CD14-positive monocyte (primary cell): ENCODE data around the gene C12orf42. TPM values are rescaled to one million over a fixed set of nuclear protein-coding genes. Genes with fewer than 3 reads are reported as not detected.

Source experiments
- DNase-seq, 3 donors: peaks; one replicate each; pipeline ENCODE4 v3.0.0-alpha.2; 2011 to 2022
- H2AFZ ChIP-seq: 2 replicates; pipeline ENCODE4 v1.6.0; 2012; ENCODE audit warnings: mild to moderate bottlenecking, low read depth, low read length, inconsistent platforms; ENCODE audit not compliant: insufficient read depth, poor library complexity, severe bottlenecking
- H3K27ac ChIP-seq, 2 donors: 1 replicate in 1 of 2; 2 replicates in 1 of 2; pipeline ENCODE4 v1.5.1; 2012 to 2013; ENCODE audit warnings: low read length in 2 of 2, control low read depth in 1 of 2, inconsistent platforms in 1 of 2, low read depth in 1 of 2, mild to moderate bottlenecking in 1 of 2
- H3K27me3 ChIP-seq, 2 donors: one replicate each; pipeline versions ENCODE4 v1.6.0 to v1.6.1; 2011 to 2013; ENCODE audit warnings: low read length in 2 of 2; ENCODE audit not compliant: control insufficient read depth in 2 of 2, insufficient read depth in 2 of 2
- H3K36me3 ChIP-seq, 2 donors: replicated peaks in 1 of 2; 1 replicate in 1 of 2; 2 replicates in 1 of 2; pipeline versions ENCODE4 v1.5.1 to v1.6.1; 2012 to 2013; ENCODE audit warnings: low read length in 2 of 2, control low read depth in 1 of 2, inconsistent platforms in 1 of 2, mild to moderate bottlenecking in 1 of 2; ENCODE audit not compliant: insufficient read depth in 2 of 2, control insufficient read depth in 1 of 2
- H3K4me1 ChIP-seq, 2 donors: 1 replicate in 1 of 2; 2 replicates in 1 of 2; pipeline versions ENCODE4 v1.5.1 to v1.6.1; 2012 to 2013; ENCODE audit warnings: low read length in 2 of 2, control low read depth in 1 of 2, inconsistent platforms in 1 of 2, mild to moderate bottlenecking in 1 of 2, moderate library complexity in 1 of 2; ENCODE audit not compliant: insufficient read depth in 2 of 2, control insufficient read depth in 1 of 2
- H3K4me2 ChIP-seq: replicated peaks from 2 replicates; pipeline ENCODE3; 2012; ENCODE audit warnings: low read length, moderate library complexity, mild to moderate bottlenecking; ENCODE audit not compliant: poor library complexity, severe bottlenecking; ENCODE audit errors: extremely low read depth
- H3K4me3 ChIP-seq, 3 experiments: fragments of 200-600 bp in 1 of 3; sonication (generic) in 1 of 3; replicated peaks in 1 of 3; 1 replicate in 2 of 3; 2 replicates in 1 of 3; pipeline ENCODE4 v1.5.1; 2011 to 2013; ENCODE audit warnings: low read length in 3 of 3, mild to moderate bottlenecking in 3 of 3, control low read depth in 2 of 3, low read depth in 2 of 3, inconsistent platforms in 1 of 3, moderate library complexity in 1 of 3
- H3K79me2 ChIP-seq: 2 replicates; pipeline ENCODE4 v1.6.0; 2012; ENCODE audit warnings: mild to moderate bottlenecking, control low read depth, inconsistent platforms, low read length, moderate library complexity; ENCODE audit not compliant: insufficient read depth
- H3K9ac ChIP-seq: 2 replicates; pipeline ENCODE4 v1.6.0; 2017; ENCODE audit warnings: low read length, mild to moderate bottlenecking; ENCODE audit not compliant: insufficient read depth, poor library complexity, severe bottlenecking
- H3K9me3 ChIP-seq, 2 donors: replicated peaks in 1 of 2; 1 replicate in 1 of 2; 2 replicates in 1 of 2; pipeline versions ENCODE4 v1.5.1 to v1.6.1; 2012 to 2013; ENCODE audit warnings: low read length in 2 of 2, control low read depth in 1 of 2; ENCODE audit not compliant: control insufficient read depth in 1 of 2, insufficient read depth in 1 of 2
- H4K20me1 ChIP-seq: 2 replicates; pipeline ENCODE4 v1.6.0; 2012; ENCODE audit warnings: mild to moderate bottlenecking, low read length, control low read depth, moderate library complexity; ENCODE audit not compliant: insufficient read depth
- H3K27ac Mint-ChIP-seq, 7 donors: one replicate each; pipeline ENCODE4 v1.8.0; 2020; ENCODE audit warnings: mild to moderate bottlenecking in 7 of 7, mixed read lengths in 7 of 7, moderate library complexity in 6 of 7, inconsistent platforms in 2 of 7
- H3K27me3 Mint-ChIP-seq, 3 donors: one replicate each; pipeline ENCODE4 v1.8.0; 2021 to 2022; ENCODE audit warnings: low read depth in 3 of 3, mild to moderate bottlenecking in 3 of 3, mixed read lengths in 3 of 3, moderate library complexity in 3 of 3, inconsistent platforms in 1 of 3
- H3K36me3 Mint-ChIP-seq, 2 donors: one replicate each; pipeline ENCODE4 v1.8.0; 2020; ENCODE audit warnings: mixed read lengths in 2 of 2, inconsistent platforms in 1 of 2, mild to moderate bottlenecking in 1 of 2
- H3K4me1 Mint-ChIP-seq: one replicate; pipeline ENCODE4 v1.8.0; 2020; ENCODE audit warnings: mild to moderate bottlenecking, mixed read lengths
- H3K4me3 Mint-ChIP-seq, 2 donors: one replicate each; pipeline ENCODE4 v1.8.0; 2020; ENCODE audit warnings: mild to moderate bottlenecking in 2 of 2, mixed read lengths in 2 of 2, moderate library complexity in 1 of 2
- H3K9me3 Mint-ChIP-seq, 7 donors: one replicate each; pipeline ENCODE4 v1.8.0; 2020 to 2022; ENCODE audit warnings: mixed read lengths in 7 of 7, mild to moderate bottlenecking in 6 of 7, moderate library complexity in 6 of 7, inconsistent platforms in 2 of 7
- WGBS: methylation state at CpG from one replicate; pipeline ENCODE4 v1.1.5; 2013; ENCODE audit warnings: missing lambda C conversion rate; ENCODE audit not compliant: insufficient coverage; 5-methylcytosine and 5-hydroxymethylcytosine counted together
- intact Hi-C, 2 donors: fragments of 100-400 bp; cut with micrococcal nuclease; formaldehyde crosslinking; loops; one replicate each; pipeline versions ENCODE4 v1.15.0 to v1.15.1; 2023
- polyA plus RNA-seq, 3 donors: library from polyadenylated mRNA; depleted of rRNA in 1 of 3; unstranded in 2 of 3; stranded (reverse) in 1 of 3; fragments of 300-500 nt in 2 of 3; fragments of >200 nt in 1 of 3; fragmentation: Illumina TruSeq in 2 of 3; gene quantifications; 1 replicate in 2 of 3; 2 replicates in 1 of 3; pipeline ENCODE4 v1.2.3, GENCODE V29; 2012 to 2021
- TF ChIP-seq, protein P1 (sequence below): fragments of 200-600 bp; IDR thresholded peaks from one replicate; pipeline ENCODE4 v1.8.0; 2022; ENCODE audit warnings: antibody characterized with exemption, mild to moderate bottlenecking

C12orf42 gene
- polyA plus RNA-seq, 3 donors = not detected

DNA sequence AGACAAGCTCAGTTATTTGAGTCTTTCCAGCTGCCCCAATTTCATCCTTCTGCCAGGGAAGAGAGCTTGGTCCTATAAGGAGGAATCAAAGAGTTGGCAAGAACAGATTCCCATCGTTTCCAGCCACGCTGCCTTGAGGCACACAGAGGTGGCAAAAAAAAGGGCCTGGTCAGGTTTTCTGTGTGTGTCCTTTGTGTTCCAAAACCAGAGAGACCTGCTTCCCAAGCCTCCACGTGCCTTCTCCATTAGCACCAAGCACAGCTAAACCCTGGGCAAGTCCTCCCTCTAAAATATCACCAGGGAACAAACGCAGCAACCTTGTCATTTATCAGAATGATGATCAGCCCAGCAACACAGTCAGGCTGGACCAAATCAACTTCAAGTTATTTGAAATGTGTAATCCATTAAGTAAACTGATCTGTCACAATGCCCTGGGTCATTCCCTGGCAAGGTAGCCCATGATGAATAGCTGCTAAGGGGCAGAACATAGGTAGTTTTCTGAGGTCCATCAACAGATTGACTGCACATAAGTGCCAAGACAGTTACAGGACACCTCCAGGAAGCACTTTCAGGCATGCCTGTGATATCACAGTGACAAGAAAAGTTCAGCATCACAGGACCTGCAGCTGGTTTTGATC, 28.6 kb upstream of the C12orf42 start:
- no peaks in the 10 kb centered on the region for H4K20me1 ChIP-seq
- no peak overlapping the region for H3K27ac ChIP-seq
- Mint-ChIP-seq H3K27ac (no peak overlapping the region), H3K36me3 (no peaks in the 10 kb centered on the region), H3K4me3 (no peak overlapping the region), H3K4me1 (no peaks in the 10 kb centered on the region), H3K27me3 (peaks cover 0 to 7% (median 4%) of the 10 kb centered on the region in 3 donors), H3K9me3 (peaks cover 0 to 2% (median 0%) of the 10 kb centered on the region in 7 donors)
- TF ChIP-seq, protein P1, sequence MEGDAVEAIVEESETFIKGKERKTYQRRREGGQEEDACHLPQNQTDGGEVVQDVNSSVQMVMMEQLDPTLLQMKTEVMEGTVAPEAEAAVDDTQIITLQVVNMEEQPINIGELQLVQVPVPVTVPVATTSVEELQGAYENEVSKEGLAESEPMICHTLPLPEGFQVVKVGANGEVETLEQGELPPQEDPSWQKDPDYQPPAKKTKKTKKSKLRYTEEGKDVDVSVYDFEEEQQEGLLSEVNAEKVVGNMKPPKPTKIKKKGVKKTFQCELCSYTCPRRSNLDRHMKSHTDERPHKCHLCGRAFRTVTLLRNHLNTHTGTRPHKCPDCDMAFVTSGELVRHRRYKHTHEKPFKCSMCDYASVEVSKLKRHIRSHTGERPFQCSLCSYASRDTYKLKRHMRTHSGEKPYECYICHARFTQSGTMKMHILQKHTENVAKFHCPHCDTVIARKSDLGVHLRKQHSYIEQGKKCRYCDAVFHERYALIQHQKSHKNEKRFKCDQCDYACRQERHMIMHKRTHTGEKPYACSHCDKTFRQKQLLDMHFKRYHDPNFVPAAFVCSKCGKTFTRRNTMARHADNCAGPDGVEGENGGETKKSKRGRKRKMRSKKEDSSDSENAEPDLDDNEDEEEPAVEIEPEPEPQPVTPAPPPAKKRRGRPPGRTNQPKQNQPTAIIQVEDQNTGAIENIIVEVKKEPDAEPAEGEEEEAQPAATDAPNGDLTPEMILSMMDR = no peak
- H3K36me3 ChIP-seq = no peaks in the 10 kb centered on the region
- H3K9ac ChIP-seq = no peak overlapping the region
- H3K4me2 ChIP-seq = no peak overlapping the region
- H2AFZ ChIP-seq = no peak overlapping the region
- no peak for DNase-seq
- no peaks in the 10 kb centered on the region for H3K27me3 ChIP-seq
- H3K4me3 ChIP-seq = no peak overlapping the region
- intact Hi-C loops = no loop called here
- H3K4me1 ChIP-seq = no peaks in the 10 kb centered on the region
- H3K9me3 ChIP-seq = no peaks in the 10 kb centered on the region
- no peaks in the 10 kb centered on the region for H3K79me2 ChIP-seq
- 91% methylated on average over 4 of the region's 4 CpGs for WGBS

DNA sequence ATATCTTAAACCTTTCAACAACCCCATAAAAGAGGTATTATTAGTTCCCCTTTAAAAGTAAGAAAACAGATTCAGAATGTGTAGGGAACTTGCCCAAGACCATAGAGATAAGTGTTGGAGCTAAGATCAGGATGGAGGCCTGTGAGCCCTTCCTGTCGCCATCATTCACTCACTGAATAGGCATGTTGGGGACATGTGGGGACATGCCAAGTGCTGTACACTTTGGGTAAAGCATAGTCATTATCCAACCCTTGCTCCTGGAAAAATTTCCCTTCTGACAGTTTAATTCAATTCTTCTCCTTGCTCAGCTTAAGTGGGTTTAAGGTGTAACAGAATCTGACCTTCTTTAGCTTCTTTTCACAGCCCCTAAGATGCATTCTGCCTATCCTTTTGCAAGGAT, 28.0 kb upstream of the C12orf42 start:
- no peaks in the 10 kb centered on the region for H3K4me1 Mint-ChIP-seq
- WGBS = no CpG with 5 or more reads among the region's 1 CpG

More for the DNA sequence above, 28.0 kb upstream of the C12orf42 start:
- no peaks in the 10 kb centered on the region for H3K4me1 ChIP-seq
- Mint-ChIP-seq H3K36me3 (no peaks in the 10 kb centered on the region), H3K9me3 (peaks cover 0 to 2% (median 0%) of the 10 kb centered on the region in 7 donors), H3K27ac (no peak overlapping the region), H3K4me3 (no peak overlapping the region), H3K27me3 (peaks cover 0 to 6% (median 3%) of the 10 kb centered on the region in 3 donors)
- H4K20me1 ChIP-seq = no peaks in the 10 kb centered on the region
- no peaks in the 10 kb centered on the region for H3K9me3 ChIP-seq
- H3K4me2 ChIP-seq = no peak overlapping the region
- no peaks in the 10 kb centered on the region for H3K27me3 ChIP-seq
- H2AFZ ChIP-seq = no peak overlapping the region
- intact Hi-C loops = no loop called here
- H3K9ac ChIP-seq = no peak overlapping the region
- no peak for DNase-seq
- H3K27ac ChIP-seq = no peak overlapping the region
- H3K79me2 ChIP-seq = no peaks in the 10 kb centered on the region
- no peaks in the 10 kb centered on the region for H3K36me3 ChIP-seq
- TF ChIP-seq, protein P1 = no peak
- H3K4me3 ChIP-seq = no peak overlapping the region
